HepG2 (cell line): ENCODE data around the gene ZFYVE26. TPM values are rescaled to one million over a fixed set of nuclear protein-coding genes. Genes with fewer than 3 reads are reported as not detected.

Source experiments
- ATF7 ChIP-seq, 2 experiments: fragments of 450-650 bp in 1 of 2; sonication (generic) in 1 of 2; formaldehyde crosslinking in 1 of 2; IDR thresholded peaks; 2 replicates each; pipeline versions ENCODE4 v1.4.0 to v1.6.1; 2016 to 2020; ENCODE audit warnings: antibody characterized with exemption in 1 of 2, mild to moderate bottlenecking in 1 of 2, missing genetic modification reagents in 1 of 2
- BORCS8-MEF2B ChIP-seq: sonication (generic); formaldehyde crosslinking; IDR thresholded peaks from 2 replicates; pipeline ENCODE4 v1.8.0; 2022; ENCODE audit warnings: mild to moderate bottlenecking, missing genetic modification reagents
- MED1 ChIP-seq: sonication (generic); formaldehyde crosslinking; IDR thresholded peaks from 2 replicates; pipeline ENCODE4 v1.4.0; 2020; ENCODE audit warnings: missing genetic modification reagents
- MEIS2 ChIP-seq: sonication (generic); formaldehyde crosslinking; IDR thresholded peaks from 2 replicates; pipeline ENCODE4 v1.9.0; 2021; ENCODE audit warnings: mild to moderate bottlenecking, missing genetic modification reagents
- PAF1 ChIP-seq: IDR thresholded peaks from 2 replicates; pipeline ENCODE4 v1.6.1; 2016; ENCODE audit warnings: missing genetic modification reagents, missing compliant biosample characterization
- SMC3 ChIP-seq: IDR thresholded peaks from 2 replicates; pipeline ENCODE4 v1.6.1; 2011; ENCODE audit warnings: low read length, improper control_type of control experiment
- TBX3 ChIP-seq: fragments of 450-650 bp; IDR thresholded peaks from 2 replicates; pipeline ENCODE4 v1.6.1; 2017; ENCODE audit warnings: antibody characterized with exemption, mild to moderate bottlenecking, inconsistent platforms, borderline replicate concordance
- ZNF207 ChIP-seq: fragments of 450-650 bp; IDR thresholded peaks from 2 replicates; pipeline ENCODE4 v1.6.1; 2016; ENCODE audit warnings: antibody characterized with exemption, borderline replicate concordance
- polyA plus RNA-seq, 8 experiments: library from polyadenylated mRNA; depleted of rRNA in 3 of 8; stranded (reverse) in 7 of 8; unstranded in 1 of 8; fragments of >200 nt; fragmentation: Illumina TruSeq in 4 of 8; extraction: Trizol in 4 of 8; gene quantifications; 2 replicates each; pipeline versions ENCODE4 v1.2.1 to v1.2.3, GENCODE V29; 2011 to 2016; ENCODE audit warnings: low read depth in 4 of 8, missing spikeins in 1 of 8, mixed read lengths in 1 of 8; ENCODE audit not compliant: insufficient read depth in 1 of 8
- total RNA-seq, 5 experiments: library from RNA; depleted of rRNA; stranded (reverse); fragments of >200 nt; fragmentation: Illumina TruSeq; extraction: Trizol; gene quantifications; 2 replicates each; pipeline ENCODE4 v1.2.3, GENCODE V29; 2016; ENCODE audit warnings: low read depth in 1 of 5
- TF ChIP-seq, protein P1 (sequence below): sonication (generic); formaldehyde crosslinking; IDR thresholded peaks from 2 replicates; pipeline ENCODE4 v1.8.1; 2022; ENCODE audit warnings: low read depth, mild to moderate bottlenecking, missing genetic modification reagents
- TF ChIP-seq, protein P2 (sequence below): sonication (generic); formaldehyde crosslinking; IDR thresholded peaks from 2 replicates; pipeline ENCODE4 v1.5.1; 2020; ENCODE audit warnings: missing genetic modification reagents, mild to moderate bottlenecking, borderline replicate concordance
- TF ChIP-seq, protein P3 (sequence below): sonication (generic); formaldehyde crosslinking; IDR thresholded peaks from 2 replicates; pipeline ENCODE4 v1.4.0; 2020; ENCODE audit warnings: missing genetic modification reagents
- TF ChIP-seq, protein P4 (sequence below): sonication (generic); formaldehyde crosslinking; IDR thresholded peaks from 2 replicates; pipeline ENCODE4 v1.4.0; 2020; ENCODE audit warnings: mild to moderate bottlenecking, missing genetic modification reagents
- TF ChIP-seq, protein P5 (sequence below): sonication (generic); formaldehyde crosslinking; IDR thresholded peaks from 2 replicates; pipeline ENCODE4 v1.4.0; 2020; ENCODE audit warnings: missing genetic modification reagents, borderline replicate concordance
- TF ChIP-seq, protein P6 (sequence below): sonication (generic); formaldehyde crosslinking; IDR thresholded peaks from 2 replicates; pipeline ENCODE4 v1.5.0; 2020; ENCODE audit warnings: missing genetic modification reagents

ZFYVE26 gene
- total and polyA plus RNA-seq, 2 of the 13 experiments (the other 11 are each of a cell fraction or from before 2014, with no cell fraction given), result 13.6 to 16.4 TPM

DNA sequence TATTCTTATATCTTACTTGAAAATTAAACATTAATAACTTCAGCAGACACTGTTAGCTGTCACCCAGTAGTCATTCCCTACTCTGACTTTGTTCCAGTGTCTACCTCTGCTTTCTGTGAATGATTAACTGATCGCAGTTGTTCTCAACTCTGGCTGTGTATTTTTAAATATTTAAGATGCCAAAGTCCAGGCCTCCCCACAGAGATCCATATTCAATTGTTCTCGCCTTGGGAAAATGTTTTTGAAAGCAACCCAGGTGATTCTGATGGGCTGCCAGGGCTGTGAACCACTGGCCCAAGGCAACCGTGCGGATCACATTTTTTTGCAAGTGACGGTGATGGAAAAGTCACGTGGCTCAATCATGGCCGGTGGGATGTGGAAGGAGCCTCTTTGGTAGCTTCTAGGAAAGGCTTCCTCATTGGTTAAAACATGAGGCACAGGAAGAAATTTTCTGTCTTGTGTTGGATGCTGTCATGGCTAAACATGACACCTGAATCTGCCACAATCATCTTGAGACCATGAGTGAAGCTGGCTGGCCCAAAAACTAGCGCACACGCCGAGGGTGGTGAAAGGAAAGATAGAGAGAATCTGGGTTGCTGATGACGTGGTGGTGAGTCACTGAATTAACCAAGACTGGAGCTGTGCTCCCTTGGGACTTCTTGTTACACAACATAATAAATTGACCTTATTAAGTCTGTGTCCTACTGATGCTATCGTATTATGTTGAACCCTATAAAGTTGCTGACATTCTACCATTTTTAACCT, 77.5 kb downstream of the ZFYVE26 start (continued):
- TF ChIP-seq, protein P1, sequence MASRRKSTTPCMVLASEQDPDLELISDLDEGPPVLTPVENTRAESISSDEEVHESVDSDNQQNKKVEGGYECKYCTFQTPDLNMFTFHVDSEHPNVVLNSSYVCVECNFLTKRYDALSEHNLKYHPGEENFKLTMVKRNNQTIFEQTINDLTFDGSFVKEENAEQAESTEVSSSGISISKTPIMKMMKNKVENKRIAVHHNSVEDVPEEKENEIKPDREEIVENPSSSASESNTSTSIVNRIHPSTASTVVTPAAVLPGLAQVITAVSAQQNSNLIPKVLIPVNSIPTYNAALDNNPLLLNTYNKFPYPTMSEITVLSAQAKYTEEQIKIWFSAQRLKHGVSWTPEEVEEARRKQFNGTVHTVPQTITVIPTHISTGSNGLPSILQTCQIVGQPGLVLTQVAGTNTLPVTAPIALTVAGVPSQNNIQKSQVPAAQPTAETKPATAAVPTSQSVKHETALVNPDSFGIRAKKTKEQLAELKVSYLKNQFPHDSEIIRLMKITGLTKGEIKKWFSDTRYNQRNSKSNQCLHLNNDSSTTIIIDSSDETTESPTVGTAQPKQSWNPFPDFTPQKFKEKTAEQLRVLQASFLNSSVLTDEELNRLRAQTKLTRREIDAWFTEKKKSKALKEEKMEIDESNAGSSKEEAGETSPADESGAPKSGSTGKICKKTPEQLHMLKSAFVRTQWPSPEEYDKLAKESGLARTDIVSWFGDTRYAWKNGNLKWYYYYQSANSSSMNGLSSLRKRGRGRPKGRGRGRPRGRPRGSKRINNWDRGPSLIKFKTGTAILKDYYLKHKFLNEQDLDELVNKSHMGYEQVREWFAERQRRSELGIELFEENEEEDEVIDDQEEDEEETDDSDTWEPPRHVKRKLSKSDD (CRISPR knock-in tag), result no peak
- TF ChIP-seq, protein P2, sequence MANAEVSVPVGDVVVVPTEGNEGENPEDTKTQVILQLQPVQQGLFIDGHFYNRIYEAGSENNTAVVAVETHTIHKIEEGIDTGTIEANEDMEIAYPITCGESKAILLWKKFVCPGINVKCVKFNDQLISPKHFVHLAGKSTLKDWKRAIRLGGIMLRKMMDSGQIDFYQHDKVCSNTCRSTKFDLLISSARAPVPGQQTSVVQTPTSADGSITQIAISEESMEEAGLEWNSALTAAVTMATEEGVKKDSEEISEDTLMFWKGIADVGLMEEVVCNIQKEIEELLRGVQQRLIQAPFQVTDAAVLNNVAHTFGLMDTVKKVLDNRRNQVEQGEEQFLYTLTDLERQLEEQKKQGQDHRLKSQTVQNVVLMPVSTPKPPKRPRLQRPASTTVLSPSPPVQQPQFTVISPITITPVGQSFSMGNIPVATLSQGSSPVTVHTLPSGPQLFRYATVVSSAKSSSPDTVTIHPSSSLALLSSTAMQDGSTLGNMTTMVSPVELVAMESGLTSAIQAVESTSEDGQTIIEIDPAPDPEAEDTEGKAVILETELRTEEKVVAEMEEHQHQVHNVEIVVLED (CRISPR knock-in tag), result no peak
- TF ChIP-seq, protein P3, sequence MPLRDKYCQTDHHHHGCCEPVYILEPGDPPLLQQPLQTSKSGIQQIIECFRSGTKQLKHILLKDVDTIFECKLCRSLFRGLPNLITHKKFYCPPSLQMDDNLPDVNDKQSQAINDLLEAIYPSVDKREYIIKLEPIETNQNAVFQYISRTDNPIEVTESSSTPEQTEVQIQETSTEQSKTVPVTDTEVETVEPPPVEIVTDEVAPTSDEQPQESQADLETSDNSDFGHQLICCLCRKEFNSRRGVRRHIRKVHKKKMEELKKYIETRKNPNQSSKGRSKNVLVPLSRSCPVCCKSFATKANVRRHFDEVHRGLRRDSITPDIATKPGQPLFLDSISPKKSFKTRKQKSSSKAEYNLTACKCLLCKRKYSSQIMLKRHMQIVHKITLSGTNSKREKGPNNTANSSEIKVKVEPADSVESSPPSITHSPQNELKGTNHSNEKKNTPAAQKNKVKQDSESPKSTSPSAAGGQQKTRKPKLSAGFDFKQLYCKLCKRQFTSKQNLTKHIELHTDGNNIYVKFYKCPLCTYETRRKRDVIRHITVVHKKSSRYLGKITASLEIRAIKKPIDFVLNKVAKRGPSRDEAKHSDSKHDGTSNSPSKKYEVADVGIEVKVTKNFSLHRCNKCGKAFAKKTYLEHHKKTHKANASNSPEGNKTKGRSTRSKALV (CRISPR knock-in tag), result no peak; the same call in 1 of the 2 replicates
- TF ChIP-seq MEIS2 (CRISPR knock-in tag), result peak; percentile 72
- TF ChIP-seq, protein P4, sequence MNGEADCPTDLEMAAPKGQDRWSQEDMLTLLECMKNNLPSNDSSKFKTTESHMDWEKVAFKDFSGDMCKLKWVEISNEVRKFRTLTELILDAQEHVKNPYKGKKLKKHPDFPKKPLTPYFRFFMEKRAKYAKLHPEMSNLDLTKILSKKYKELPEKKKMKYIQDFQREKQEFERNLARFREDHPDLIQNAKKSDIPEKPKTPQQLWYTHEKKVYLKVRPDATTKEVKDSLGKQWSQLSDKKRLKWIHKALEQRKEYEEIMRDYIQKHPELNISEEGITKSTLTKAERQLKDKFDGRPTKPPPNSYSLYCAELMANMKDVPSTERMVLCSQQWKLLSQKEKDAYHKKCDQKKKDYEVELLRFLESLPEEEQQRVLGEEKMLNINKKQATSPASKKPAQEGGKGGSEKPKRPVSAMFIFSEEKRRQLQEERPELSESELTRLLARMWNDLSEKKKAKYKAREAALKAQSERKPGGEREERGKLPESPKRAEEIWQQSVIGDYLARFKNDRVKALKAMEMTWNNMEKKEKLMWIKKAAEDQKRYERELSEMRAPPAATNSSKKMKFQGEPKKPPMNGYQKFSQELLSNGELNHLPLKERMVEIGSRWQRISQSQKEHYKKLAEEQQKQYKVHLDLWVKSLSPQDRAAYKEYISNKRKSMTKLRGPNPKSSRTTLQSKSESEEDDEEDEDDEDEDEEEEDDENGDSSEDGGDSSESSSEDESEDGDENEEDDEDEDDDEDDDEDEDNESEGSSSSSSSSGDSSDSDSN (CRISPR knock-in tag), result no peak
- peak; percentile 77 for TF ChIP-seq MED1 (CRISPR knock-in tag)
- no peak for TF ChIP-seq PAF1 (CRISPR knock-in tag)
- TF ChIP-seq, protein P5, sequence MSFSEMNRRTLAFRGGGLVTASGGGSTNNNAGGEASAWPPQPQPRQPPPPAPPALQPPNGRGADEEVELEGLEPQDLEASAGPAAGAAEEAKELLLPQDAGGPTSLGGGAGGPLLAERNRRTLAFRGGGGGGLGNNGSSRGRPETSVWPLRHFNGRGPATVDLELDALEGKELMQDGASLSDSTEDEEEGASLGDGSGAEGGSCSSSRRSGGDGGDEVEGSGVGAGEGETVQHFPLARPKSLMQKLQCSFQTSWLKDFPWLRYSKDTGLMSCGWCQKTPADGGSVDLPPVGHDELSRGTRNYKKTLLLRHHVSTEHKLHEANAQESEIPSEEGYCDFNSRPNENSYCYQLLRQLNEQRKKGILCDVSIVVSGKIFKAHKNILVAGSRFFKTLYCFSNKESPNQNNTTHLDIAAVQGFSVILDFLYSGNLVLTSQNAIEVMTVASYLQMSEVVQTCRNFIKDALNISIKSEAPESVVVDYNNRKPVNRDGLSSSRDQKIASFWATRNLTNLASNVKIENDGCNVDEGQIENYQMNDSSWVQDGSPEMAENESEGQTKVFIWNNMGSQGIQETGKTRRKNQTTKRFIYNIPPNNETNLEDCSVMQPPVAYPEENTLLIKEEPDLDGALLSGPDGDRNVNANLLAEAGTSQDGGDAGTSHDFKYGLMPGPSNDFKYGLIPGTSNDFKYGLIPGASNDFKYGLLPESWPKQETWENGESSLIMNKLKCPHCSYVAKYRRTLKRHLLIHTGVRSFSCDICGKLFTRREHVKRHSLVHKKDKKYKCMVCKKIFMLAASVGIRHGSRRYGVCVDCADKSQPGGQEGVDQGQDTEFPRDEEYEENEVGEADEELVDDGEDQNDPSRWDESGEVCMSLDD (CRISPR knock-in tag), result no peak
- TF ChIP-seq, protein P6, sequence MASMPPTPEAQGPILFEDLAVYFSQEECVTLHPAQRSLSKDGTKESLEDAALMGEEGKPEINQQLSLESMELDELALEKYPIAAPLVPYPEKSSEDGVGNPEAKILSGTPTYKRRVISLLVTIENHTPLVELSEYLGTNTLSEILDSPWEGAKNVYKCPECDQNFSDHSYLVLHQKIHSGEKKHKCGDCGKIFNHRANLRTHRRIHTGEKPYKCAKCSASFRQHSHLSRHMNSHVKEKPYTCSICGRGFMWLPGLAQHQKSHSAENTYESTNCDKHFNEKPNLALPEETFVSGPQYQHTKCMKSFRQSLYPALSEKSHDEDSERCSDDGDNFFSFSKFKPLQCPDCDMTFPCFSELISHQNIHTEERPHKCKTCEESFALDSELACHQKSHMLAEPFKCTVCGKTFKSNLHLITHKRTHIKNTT, result no peak
- peak; percentile 81 for TF ChIP-seq BORCS8-MEF2B (CRISPR knock-in tag)
- TF ChIP-seq ATF7 (IDR thresholded peaks at IDR 0.05), result no peak
- no peak for TF ChIP-seq ATF7 (CRISPR knock-in tag; IDR thresholded peaks at IDR 0.05)
- TF ChIP-seq ZNF207, result no peak
- no peak for TF ChIP-seq TBX3
- TF ChIP-seq SMC3, result no peak
